AG09319 (cell line): ENCODE results near the gene TRIP10.

Source experiments
- DNase-seq: peaks from one replicate; pipeline ENCODE4 v3.0.0-alpha.2; 2010; ENCODE audit warnings: low read depth; ENCODE audit errors: extremely low read depth
- TF ChIP-seq, protein P1 (sequence below): IDR thresholded peaks from 2 replicates; pipeline ENCODE4 v1.5.1; 2011; ENCODE audit warnings: low read depth, mild to moderate bottlenecking, inconsistent platforms, low read length, moderate library complexity

Gene TRIP10

DNA sequence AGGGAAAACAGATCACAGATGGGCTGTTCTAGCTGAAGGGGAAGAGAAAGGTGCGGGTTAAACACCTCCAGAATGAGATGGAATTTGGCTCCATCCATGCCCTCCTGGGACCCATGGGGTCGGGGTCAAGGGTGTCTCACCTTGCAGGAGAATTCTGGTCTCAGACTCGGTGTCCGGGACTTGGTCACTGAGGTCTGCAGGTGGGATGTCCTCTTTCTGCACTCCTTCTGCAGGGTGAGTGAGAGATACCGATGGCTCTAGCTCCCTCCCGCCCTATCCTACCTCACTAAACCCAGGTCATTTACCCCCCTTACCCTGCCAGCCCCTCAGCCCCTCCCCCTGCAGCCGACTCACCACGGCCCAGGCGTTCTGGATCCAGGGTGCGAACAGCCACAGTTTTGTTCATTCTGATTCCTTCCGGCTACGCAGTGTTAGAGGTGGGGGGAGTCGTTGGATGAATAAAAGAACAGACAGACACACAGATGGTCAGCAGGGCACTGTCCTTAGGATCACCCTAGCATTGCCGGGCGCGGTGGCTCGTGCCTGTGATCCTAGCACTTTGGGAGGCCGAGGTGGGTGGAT lies 43.1 kb upstream of the TRIP10 start:
- no peak for DNase-seq

DNA sequence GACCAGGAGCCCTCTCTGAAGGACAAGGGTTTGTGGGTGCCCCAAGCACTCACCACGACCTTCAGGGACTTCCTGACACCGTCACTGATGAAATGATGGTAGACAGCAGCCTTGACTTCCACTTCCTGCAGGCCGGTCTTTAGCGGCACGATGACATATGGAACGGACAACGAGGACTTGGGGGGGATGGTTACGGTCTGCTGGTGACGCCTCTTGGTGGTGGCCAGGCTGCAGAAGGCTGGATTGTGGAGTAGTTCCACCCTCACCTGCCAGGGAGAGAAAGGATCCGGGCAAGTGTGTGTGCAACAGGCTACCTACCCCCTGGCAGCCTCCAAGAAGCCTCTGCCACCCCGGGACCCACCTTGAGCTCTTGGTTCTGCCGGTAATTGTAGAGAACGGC lies 42.2 kb upstream of the TRIP10 start:
- TF ChIP-seq, protein P1, sequence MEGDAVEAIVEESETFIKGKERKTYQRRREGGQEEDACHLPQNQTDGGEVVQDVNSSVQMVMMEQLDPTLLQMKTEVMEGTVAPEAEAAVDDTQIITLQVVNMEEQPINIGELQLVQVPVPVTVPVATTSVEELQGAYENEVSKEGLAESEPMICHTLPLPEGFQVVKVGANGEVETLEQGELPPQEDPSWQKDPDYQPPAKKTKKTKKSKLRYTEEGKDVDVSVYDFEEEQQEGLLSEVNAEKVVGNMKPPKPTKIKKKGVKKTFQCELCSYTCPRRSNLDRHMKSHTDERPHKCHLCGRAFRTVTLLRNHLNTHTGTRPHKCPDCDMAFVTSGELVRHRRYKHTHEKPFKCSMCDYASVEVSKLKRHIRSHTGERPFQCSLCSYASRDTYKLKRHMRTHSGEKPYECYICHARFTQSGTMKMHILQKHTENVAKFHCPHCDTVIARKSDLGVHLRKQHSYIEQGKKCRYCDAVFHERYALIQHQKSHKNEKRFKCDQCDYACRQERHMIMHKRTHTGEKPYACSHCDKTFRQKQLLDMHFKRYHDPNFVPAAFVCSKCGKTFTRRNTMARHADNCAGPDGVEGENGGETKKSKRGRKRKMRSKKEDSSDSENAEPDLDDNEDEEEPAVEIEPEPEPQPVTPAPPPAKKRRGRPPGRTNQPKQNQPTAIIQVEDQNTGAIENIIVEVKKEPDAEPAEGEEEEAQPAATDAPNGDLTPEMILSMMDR = no peak
- DNase-seq = no peak

More for the DNA sequence above, 43.1 kb upstream of the TRIP10 start:
- TF ChIP-seq, protein P1 = no peak

DNA sequence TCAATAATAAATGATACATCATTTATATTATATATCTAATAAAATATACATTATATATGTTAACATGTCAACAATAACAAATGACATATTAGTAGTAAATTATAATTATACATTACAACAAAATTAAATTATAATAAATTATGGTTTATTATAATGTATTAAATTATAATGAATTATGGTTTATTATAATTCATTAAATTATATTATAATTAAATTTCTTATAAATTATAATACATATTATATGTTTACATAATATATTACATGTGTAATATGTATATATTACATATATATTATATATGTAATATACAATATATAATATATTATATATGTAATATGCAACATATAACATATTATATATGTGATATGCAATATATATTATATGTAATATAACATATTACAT lies 39.5 kb upstream of the TRIP10 start:
- no peak for DNase-seq
- TF ChIP-seq, protein P1 = no peak

DNA sequence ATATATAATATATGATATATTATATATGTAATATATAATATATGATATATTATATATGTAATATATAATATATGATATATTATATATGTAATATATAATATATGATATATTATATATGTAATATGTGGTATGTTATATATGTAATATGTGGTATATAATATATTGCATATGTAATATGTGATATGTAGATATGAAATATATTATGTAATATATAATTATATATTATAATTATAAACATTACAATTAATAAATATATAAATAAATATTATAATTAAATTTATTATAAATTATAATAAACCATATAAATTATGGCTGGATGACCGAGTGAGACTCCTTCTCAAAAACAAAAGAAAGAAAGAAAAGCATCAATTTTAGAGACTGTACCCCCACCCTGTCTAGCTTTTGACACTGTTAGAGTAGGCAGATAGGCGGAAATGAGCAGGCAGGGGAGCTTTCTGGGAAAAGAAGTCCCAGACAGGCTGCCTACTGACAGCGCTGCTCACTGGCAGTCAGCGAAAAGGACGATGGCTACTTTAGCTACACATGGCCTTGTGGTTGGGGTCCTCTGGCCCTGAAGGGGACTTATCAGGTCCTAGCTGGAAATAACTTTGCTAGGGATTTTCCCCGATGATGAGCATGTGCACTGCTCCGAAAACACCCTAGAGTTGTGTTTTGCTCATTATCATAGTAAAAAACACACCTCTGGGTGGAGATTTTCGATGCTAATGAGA lies 38.7 kb upstream of the TRIP10 start:
- DNase-seq = no peak
- TF ChIP-seq, protein P1 = no peak

DNA sequence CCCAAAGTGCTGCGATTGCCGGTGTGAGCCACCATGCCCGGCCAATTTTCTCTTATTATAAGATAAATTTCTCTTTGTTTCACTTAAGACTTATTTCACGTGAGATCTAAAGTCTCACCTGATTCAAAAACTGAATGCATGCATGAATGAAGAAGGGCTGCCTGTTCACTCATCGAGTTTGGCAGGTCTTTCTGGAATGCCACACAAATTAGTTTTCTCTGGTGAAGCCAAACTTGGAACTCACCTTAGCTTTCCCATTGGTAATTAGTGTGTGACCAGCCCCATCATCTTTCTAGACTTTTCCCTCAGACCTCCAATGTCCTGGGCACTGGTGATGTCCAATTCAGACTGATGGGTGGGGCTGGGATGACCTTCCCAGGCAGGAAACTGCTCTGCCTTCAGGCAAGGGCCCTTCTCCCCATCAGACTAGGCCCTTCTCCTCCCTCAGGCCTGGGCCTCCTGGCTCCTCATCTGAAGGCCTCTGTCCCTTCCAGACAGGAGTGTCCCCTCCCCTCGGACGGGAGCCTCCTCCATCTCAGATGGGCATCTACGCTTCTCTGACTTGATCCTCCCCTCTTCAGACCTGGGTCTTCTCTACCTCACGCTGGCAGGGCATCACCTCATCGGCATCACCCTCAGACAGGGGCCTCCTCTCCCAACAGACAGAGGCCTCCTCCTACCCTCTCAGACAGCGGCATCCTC lies 33.4 kb upstream of the TRIP10 start:
- TF ChIP-seq, protein P1 = no peak
- no peak for DNase-seq

DNA sequence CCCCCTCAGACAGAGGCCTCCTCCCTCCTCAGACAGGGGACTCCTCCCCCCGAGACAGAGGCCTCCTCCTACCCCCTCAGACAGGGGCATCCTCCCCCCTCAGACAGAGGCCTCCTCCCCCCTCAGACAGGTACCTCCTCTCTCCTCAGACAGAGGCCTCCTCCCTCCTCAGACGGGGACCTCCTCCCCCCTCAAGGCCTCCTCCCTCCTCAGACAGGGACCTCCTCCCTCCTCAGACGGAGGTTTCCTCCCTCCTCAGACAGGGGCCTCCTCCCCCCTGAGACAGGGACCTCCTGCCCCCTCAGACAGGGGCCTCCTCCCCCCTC lies 32.9 kb upstream of the TRIP10 start:
- TF ChIP-seq, protein P1 = no peak
- no peak for DNase-seq

DNA sequence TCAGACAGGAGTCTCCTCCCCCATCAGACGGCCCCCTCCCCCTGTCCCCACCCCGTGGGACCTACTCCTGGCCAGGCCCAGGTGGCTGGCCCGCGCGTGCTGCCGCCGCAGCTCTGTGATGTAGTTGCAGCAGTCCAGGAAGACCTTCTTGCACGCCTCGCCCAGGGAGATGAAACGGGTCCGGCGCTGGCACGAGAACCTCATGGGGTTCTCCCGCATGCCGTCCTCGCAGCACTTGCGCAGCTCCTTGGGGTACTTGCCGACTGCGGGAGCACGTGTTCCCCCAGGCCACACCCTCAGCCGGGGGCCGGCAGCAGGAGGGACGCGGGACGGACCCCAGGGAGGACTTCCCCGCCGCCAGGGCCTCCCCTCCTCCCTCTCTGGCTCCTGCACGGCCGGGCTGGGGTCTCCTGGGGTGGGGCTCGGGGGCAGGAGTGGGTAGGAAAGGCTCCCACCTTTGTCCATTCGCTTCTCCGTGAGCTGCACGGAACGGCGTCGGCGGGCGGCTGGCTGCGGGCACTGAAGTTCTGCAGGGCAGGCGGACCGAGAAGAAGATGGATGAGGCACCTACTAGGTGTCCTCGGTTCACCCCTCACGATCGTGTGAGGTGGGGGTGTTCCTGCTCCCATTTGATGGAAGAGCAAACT lies 32.3 kb upstream of the TRIP10 start:
- TF ChIP-seq, protein P1 = no peak
- DNase-seq = no peak
